Superior temporal gyrus (tissue), 1 donor: ENCODE measurements around the gene LAMTOR5.

Source experiments
- DNase-seq: peaks from one replicate; pipeline ENCODE4 v3.0.0-alpha.2; 2016; ENCODE audit errors: extremely low spot score

LAMTOR5 gene

DNA sequence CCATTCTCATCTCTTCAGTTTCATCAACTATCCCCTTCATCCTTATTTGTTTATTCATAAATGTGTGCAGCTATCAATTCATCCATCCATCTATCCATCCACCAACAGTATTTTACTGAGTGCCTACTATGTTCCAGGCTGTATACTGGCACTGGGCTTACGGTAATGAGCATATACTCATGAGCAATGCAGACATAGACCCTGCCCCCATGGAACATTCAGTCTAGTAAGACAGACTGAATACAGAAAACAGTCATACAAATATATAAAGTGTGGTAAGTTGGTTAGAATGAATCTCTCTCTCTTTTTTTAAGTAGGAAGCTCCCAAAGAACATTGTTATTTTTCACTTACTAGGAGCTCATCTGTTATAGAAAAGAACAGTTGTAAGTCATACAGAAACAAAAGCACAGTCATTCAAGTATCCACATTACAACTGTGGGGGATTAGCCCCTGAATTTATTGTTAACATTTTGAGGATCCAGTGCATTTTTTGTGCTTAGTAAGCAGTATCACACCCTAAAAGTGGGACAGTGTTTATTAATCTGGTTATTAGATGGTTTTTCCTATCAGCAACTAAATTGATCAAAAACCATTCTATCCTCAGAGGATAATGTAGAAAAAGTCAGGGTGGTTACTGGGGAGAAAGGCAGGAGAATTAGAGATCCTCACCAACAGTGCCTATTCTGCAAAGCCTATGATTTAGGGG is 20.3 kb downstream of the LAMTOR5 start:
- no peak for DNase-seq

DNA sequence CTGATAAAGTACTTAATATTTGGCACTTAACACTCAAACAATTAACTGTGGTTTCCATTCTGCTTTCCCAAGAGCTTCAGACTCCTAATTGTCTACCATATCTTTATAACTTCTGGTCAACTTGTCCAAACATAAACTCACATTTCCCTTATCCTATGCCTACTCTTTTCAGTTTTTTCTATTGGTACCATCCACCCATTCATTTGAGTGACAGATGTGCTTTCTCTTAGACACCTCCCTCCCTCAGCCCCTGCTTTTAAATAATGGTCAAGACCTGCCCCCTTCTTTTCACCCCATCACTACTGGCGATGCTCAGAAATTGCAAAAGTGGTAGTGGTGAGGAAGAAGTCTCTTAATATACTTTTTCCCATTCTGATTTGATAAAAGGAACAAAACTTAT is 22.1 kb downstream of the LAMTOR5 start:
- DNase-seq = no peak

DNA sequence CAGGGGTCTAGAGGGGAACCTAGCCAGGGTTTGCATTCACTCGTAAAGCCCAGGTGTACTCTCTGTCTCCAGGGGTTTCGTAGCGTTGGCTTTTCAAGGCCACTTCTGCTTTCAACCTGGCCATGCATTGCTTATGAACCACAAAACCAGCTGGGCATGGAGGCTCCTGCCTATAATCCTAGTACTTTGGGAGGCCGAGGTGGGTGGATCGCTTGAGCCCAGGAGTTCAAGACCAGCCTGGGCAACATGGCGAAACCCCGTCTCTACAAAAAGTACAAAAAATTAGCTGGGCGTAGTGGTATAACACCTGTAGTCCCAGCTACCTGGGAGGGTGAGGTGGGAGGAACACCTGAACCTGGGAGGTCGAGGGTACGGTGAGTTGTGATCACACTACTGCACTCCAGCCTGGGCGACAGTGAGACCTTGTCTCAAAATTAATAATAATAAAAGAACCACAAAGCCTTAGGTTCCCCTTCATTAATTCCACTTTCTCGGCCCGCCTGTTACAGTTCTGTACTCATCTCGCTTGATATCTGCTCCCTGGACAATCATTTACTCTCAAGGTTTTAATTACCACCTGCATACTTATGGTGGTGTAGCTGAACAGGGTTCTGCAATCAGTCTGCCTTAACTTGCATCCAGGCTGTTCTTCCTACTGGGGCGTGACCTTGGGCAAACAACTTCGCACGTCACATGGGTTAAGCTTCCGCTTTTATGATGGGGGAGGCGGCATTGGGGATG is 22.7 kb downstream of the LAMTOR5 start:
- no peak for DNase-seq

DNA sequence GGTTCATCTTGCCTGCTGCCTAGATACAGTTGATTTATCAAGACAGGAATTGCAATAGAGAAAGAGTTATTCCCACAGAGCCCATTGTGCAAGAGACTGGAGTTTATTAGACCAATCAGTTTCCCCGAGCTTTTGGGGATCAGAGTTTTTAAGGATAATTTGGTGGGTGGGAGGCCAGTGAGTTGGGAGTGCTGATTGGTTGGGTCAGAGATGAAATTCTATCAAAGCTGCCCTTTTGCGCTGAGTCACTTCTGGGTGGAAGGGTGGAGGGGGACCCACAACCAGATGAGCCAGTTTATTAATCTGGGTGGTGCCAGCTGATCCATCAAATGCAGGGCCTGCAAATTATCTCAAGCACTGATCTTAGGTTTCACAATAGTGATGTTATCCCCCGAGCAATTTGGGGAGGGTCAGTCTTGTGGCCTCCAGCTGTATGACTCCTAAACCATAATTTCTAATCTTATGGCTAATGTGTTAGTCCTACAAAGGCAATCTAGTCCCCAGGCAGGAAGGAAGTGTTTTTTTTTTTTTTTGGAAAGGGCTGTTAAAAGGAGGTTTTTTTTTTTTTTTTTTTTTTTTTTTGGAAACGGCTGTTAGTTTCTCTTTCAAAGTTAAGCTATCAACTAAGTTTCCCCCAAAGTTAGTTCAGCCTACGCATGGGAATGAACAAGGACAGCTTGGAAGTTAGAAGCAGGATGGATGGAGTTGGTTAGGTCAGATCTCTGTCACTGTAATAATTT is 24.1 kb downstream of the LAMTOR5 start:
- no peak for DNase-seq

DNA sequence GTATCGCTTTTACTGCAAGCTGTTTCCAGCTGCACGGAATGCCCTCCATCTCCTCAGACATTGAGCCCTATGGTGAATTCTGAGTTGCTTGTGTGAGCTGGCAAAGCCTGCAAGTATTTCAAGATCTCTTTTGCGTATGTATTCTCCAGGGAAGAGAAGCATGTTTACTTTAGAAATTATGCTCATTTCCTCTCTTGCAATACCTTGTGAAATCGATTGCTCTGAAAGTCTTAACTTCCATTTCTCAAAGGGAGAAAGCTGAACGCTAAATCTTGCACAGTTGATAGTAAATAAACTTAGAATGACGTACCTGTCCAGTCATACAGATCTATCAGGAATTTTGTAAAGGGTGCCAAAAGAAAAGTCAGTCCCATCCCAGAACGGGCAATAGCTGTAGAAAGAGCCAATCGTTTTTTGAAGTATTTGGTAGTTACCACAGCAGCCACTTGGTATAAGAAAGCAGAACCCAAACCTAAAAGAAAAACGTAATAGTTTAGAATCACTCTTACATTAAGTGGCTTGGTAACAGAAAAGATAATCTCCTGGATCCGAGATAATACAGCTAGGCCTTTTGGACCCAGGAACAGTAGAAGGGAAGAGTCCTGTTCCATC is 26.7 kb downstream of the LAMTOR5 start:
- DNase-seq = no peak

DNA sequence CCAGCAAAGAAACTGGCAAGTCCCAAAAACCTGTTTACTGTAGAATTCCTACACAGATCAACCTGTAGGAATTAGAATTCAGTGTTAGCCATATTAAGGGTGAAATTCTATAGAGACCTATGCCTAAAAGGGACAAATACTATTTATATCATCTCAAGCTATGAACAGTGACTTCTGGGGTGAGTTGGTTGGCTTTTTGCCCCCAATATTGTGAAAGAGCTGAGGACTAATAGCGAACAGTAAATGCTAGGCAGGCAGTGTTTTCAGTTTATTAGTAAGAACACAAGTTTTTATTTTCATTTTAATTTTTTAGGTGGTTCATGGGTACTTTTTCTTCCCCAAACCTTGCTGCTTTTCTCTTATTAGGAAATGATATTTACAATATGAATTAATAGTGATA is 32.0 kb downstream of the LAMTOR5 start:
- DNase-seq = no peak

DNA sequence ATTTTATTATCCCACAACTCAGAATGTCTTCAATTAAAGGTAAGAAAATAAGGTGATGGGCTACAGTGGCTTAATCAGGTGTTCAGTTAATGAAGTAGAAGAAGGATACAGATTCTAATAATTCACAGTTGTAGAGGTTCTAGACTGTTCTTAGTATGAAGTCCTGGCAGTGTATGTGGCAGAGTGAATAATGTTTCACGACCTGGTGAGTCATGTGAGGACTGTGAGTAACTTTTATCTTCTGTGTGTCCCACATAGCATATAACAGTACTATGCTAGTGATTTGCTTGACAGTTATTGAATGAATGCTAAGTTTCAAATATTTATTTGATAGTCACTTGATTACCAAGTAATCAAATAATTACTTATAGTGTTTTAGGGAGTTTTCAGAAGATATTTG is 36.7 kb downstream of the LAMTOR5 start:
- DNase-seq = no peak

DNA sequence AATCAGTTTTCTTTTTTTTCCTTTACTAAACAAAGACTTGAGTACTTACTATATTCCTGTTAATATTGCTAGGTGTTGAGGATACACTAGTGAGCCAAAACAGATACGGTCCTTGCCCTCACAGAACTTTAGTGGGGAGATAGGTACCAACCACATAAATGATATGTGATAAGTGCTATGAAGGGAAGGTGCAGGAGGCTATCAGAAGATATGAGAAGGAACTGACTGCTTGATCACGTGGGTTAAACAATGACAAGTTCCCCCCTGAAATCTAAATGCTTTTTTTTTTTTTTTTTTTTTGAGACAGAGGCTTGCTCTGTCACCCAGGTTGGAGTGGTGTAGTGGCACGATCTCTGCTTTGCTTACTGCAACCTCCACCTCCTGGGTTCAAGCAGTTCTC is 43.3 kb downstream of the LAMTOR5 start:
- DNase-seq = no peak

DNA sequence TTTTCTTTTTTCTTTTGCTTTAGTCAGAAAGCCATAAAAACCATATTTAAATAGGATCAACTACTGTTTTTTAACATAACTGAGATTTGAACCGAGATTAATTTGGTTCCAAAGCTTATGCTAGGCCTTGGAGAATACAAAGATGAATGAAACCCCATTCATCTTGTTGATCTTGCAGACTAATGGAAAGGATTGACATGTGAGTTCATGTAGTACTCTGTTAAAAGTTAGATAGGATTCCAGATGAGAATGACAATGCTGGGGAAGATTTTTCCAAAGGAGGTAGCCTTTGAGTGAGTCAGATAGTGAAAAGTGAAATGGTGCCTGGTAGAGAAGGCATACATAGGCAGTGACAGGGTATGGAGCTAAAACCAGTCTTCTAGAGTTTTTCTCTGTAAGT is 45.6 kb downstream of the LAMTOR5 start:
- no peak for DNase-seq

DNA sequence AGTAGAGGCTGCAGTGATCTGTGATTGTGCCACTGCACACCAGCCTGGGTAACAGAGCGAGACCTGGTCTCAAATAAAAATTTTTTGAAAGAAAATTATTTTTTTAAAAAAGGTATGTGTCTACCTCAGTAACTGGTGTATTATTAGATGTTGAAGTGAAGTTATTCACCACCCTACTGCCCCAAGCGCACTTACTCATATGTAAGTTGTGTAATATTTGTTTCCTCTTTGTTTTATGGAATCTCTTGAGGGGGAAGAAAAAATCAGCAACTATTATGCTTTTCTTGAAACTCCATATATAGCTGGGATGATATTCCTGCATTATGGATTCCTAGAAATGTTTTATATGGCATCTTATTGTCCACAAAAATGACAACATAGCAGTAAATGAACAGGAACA is 47.1 kb downstream of the LAMTOR5 start:
- no peak for DNase-seq

DNA sequence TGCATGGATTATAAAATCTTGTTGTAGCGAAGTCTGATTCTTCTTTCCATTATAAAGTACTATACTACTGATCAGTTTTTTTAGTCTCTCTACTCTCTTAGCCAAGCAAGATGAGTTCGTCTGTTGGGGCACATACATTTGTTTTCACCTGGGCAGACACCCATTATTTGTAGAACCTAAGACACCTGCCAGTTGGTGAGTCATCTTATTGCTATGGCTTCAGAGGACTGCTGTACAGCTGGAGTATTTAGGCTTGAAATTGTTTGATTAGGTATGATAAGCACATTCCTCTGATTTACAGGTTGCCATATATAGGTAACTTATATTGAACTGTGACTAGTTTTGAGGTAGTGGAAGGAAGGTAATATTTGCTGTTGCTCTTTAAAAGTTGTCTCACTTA is 51.1 kb downstream of the LAMTOR5 start:
- DNase-seq = no peak

DNA sequence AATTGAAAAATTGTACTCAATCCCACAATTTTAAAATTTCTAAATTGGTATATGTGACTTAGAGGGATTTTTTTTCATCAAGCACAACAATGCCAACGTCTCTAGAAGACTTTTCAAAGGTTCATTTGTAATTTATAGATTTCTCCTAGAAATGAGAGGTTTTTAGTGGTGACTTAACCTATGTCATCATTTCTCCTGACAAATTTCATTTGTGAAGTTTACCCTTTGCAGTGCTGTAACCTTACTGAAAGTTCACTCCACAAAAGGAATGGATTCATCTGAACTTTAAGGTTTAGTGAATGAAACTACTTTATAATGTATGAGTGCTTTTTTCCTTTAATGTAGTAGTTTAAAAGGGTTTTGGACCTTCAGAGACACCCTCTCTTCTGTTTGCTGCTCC is 52.2 kb downstream of the LAMTOR5 start:
- no peak for DNase-seq
